OCI-LY3 (cell line): ENCODE results near the gene NACC1.

Experiments
- H2AFZ ChIP-seq: fragments of 200-600, 300-600 bp; shearing (Covaris generic); 2 replicates; pipeline ENCODE4 v1.6.0; 2014; ENCODE audit warnings: antibody characterized with exemption, low read depth, low read length
- H3K27ac ChIP-seq: fragments of 200-600, 300-600 bp; sonication (generic); 2 replicates; pipeline ENCODE4 v1.5.1; 2014; ENCODE audit warnings: mild to moderate bottlenecking, low read length, moderate library complexity, mixed read lengths
- H3K27me3 ChIP-seq: fragments of 200-600, 300-600 bp; sonication (generic); 2 replicates; pipeline ENCODE4 v1.6.1; 2014; ENCODE audit warnings: low read depth, low read length, mixed read lengths
- H3K36me3 ChIP-seq: fragments of 200-600, 300-600 bp; sonication (generic); replicated peaks from 2 replicates; pipeline ENCODE3; 2014; ENCODE audit warnings: low read depth, low read length, mixed read lengths
- H3K4me1 ChIP-seq: fragments of 300-600, 200-600 bp; sonication (generic); 2 replicates; pipeline ENCODE4 v1.6.1; 2014; ENCODE audit warnings: low read length, mixed read lengths
- H3K4me2 ChIP-seq: fragments of 200-600, 300-600 bp; sonication (generic); 2 replicates; pipeline ENCODE4 v1.6.1; 2014; ENCODE audit warnings: low read length, mixed read lengths
- H3K4me3 ChIP-seq: fragments of 300-600, 200-600 bp; sonication (generic); 2 replicates; pipeline ENCODE4 v1.5.1; 2014; ENCODE audit warnings: antibody characterized with exemption, mild to moderate bottlenecking, low read length, moderate library complexity
- H3K79me2 ChIP-seq: fragments of 300-600, 200-600 bp; shearing (Covaris generic); 2 replicates; pipeline ENCODE4 v1.6.1; 2014; ENCODE audit warnings: mild to moderate bottlenecking, low read length, mixed read lengths
- H3K9ac ChIP-seq: fragments of 300-600, 200-600 bp; shearing (Covaris generic); 2 replicates; pipeline ENCODE4 v1.6.0; 2014; ENCODE audit warnings: mild to moderate bottlenecking, low read length, moderate library complexity
- H3K9me3 ChIP-seq: fragments of 200-600, 300-600 bp; shearing (Covaris generic); 2 replicates; pipeline ENCODE4 v1.6.1; 2014; ENCODE audit warnings: low read length, mixed read lengths; ENCODE audit not compliant: insufficient read depth
- H4K20me1 ChIP-seq: fragments of 200-600, 300-600 bp; sonication (generic); 2 replicates; pipeline ENCODE4 v1.6.1; 2016; ENCODE audit warnings: low read length, mixed read lengths; ENCODE audit not compliant: insufficient read depth
- EZH2phosphoT487 ChIP-seq: fragments of 200-600 bp; shearing (Covaris generic); IDR thresholded peaks from 2 replicates; pipeline ENCODE4 v1.6.1; 2018; ENCODE audit warnings: antibody characterized with exemption, mixed run types, low read depth
- TF ChIP-seq, protein P1 (sequence below): fragments of 200-600, 300-600 bp; sonication (generic); IDR thresholded peaks from 2 replicates; pipeline ENCODE4 v1.5.1; 2014; ENCODE audit warnings: antibody characterized with exemption, low read length, low read depth

Gene NACC1

DNA sequence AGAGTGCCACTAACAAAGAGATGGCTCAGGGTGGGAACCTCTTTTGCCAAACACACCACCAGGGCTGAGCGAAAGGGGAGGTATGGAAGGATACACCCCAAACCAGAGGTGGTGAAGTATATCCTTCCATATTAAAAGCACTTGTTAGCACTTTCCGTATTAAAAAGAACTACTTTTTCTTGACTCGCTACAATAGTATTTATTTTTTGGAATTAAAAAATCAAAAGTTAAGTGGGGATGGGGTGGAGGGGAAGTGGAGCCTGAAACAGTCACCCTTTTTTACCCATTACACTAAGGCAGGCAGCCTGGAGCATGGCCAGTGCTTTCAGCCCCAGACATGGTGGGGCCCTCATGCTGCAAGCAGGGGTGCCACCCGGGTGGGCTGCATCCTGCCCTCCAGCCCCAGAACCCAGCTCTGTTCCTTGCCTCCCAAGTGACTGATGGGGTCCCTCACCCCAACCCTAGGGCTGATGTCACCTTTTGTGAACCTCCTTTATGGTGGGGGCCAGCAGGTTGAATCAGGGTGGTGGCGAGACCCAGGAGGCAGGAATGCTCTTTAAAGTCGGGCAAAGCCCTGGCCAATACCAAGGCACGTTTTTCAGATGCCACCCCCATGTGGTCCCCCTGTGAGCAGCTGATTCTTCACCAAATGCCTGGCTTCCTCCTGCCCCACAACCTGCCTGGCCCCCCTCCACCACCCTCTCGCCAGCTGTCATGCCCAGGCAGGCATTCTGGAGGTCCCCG is 46.4 kb upstream of the NACC1 start:
- Histone ChIP-seq H3K36me3 (no peaks in the 10 kb centered on the region), H3K27me3 (no peaks in the 10 kb centered on the region), H3K4me3 (no peak overlapping the region), H4K20me1 (no peaks in the 10 kb centered on the region), H3K27ac (no peak overlapping the region), H3K9ac (no peak overlapping the region), H3K4me2 (no peak overlapping the region), H2AFZ (no peak overlapping the region), H3K79me2 (no peaks in the 10 kb centered on the region), H3K4me1 (no peaks in the 10 kb centered on the region), H3K9me3 (no peaks in the 10 kb centered on the region)
- TF ChIP-seq EZH2phosphoT487: no peak
- TF ChIP-seq, protein P1, sequence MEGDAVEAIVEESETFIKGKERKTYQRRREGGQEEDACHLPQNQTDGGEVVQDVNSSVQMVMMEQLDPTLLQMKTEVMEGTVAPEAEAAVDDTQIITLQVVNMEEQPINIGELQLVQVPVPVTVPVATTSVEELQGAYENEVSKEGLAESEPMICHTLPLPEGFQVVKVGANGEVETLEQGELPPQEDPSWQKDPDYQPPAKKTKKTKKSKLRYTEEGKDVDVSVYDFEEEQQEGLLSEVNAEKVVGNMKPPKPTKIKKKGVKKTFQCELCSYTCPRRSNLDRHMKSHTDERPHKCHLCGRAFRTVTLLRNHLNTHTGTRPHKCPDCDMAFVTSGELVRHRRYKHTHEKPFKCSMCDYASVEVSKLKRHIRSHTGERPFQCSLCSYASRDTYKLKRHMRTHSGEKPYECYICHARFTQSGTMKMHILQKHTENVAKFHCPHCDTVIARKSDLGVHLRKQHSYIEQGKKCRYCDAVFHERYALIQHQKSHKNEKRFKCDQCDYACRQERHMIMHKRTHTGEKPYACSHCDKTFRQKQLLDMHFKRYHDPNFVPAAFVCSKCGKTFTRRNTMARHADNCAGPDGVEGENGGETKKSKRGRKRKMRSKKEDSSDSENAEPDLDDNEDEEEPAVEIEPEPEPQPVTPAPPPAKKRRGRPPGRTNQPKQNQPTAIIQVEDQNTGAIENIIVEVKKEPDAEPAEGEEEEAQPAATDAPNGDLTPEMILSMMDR: no peak

DNA sequence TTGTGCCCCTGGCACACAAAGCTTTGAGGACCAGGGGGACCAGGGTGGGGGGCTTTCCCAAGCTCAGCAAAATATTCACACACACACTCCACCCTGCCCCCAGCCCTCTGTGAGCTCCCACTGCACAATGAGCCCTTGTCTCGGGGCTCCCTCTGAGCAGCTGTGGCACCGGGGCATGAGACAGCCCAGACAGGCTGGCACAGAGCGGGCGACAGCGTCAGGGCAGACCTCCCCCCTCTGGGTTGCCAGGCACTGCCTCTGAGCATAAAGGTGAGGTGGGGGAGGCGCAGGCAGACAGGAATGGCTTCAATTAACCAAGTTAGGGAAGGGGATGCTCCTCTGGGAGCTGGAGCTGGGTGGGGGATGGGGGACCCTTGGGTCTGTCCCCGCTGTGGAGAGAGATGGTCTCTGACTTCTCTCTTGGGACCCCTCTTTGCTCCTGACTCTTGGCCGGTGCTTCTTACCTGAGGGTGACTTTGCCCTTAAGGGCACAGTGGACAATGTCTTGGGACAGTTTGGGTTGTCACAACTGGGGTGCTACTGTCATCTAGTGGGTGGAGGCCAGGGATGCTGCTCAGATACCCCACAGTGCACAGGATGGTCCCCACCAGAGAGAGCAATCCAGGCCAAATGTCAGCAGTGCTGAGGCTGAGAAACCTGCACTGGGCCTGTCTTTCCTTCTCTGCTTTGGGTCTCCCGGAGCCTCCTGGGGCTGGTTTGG is 45.7 kb upstream of the NACC1 start:
- Histone ChIP-seq H3K4me1 (no peaks in the 10 kb centered on the region), H3K4me3 (no peak overlapping the region), H3K9me3 (no peaks in the 10 kb centered on the region), H3K27me3 (no peaks in the 10 kb centered on the region), H4K20me1 (no peaks in the 10 kb centered on the region), H3K4me2 (no peak overlapping the region), H3K79me2 (no peaks in the 10 kb centered on the region), H2AFZ (no peak overlapping the region), H3K36me3 (no peaks in the 10 kb centered on the region), H3K27ac (no peak overlapping the region), H3K9ac (no peak overlapping the region)
- TF ChIP-seq, protein P1: no peak
- TF ChIP-seq EZH2phosphoT487: no peak

GRCh38 chr19:13073263-13073662 is 44.8 kb upstream of the NACC1 start:
- Histone ChIP-seq H3K27me3 (no peaks in the 10 kb centered on the region), H3K4me2 (no peak overlapping the region), H3K79me2 (no peaks in the 10 kb centered on the region), H3K27ac (no peak overlapping the region), H3K4me1 (no peaks in the 10 kb centered on the region), H3K36me3 (no peaks in the 10 kb centered on the region), H4K20me1 (no peaks in the 10 kb centered on the region), H2AFZ (no peak overlapping the region), H3K4me3 (no peak overlapping the region), H3K9me3 (no peaks in the 10 kb centered on the region), H3K9ac (no peak overlapping the region)
- TF ChIP-seq, protein P1: no peak
- TF ChIP-seq EZH2phosphoT487: no peak

GRCh38 chr19:13074378-13074777 is 43.7 kb upstream of the NACC1 start:
- no peak overlapping the region for H3K27ac ChIP-seq
- no peaks in the 10 kb centered on the region for H3K79me2 ChIP-seq
- no peak overlapping the region for H3K4me3 ChIP-seq
- TF ChIP-seq EZH2phosphoT487: no peak
- TF ChIP-seq, protein P1: no peak
- H3K27me3 ChIP-seq: no peaks in the 10 kb centered on the region
- H3K4me1 ChIP-seq: no peaks in the 10 kb centered on the region
- no peaks in the 10 kb centered on the region for H4K20me1 ChIP-seq
- no peaks in the 10 kb centered on the region for H3K36me3 ChIP-seq
- no peak overlapping the region for H2AFZ ChIP-seq
- H3K9me3 ChIP-seq: no peaks in the 10 kb centered on the region
- no peak overlapping the region for H3K4me2 ChIP-seq
- no peak overlapping the region for H3K9ac ChIP-seq
